Fibroblast of pulmonary artery (primary cell): ENCODE data around the gene ZNF239.

Experiments
- DNase-seq: peaks from one replicate; pipeline ENCODE4 v3.0.0-alpha.2; 2010; ENCODE audit warnings: low read depth
- H3K4me3 ChIP-seq: replicated peaks from 2 replicates; pipeline ENCODE4 v1.5.1; 2011; ENCODE audit warnings: low read depth, mild to moderate bottlenecking, control low read depth, low read length, moderate library complexity
- CTCF ChIP-seq: IDR thresholded peaks from 2 replicates; pipeline ENCODE4 v1.5.1; 2011; ENCODE audit warnings: mild to moderate bottlenecking, control low read depth, low read length, inconsistent platforms; ENCODE audit errors: missing control alignments

ZNF239 gene

GRCh38 chr10:43524434-43525247, 49.8 kb downstream of the ZNF239 start:
- peak; percentile 1 for DNase-seq
- no peak for TF ChIP-seq CTCF
- no peak overlapping the region for H3K4me3 ChIP-seq
